ENCODE results near the gene WFIKKN2.

DNA sequence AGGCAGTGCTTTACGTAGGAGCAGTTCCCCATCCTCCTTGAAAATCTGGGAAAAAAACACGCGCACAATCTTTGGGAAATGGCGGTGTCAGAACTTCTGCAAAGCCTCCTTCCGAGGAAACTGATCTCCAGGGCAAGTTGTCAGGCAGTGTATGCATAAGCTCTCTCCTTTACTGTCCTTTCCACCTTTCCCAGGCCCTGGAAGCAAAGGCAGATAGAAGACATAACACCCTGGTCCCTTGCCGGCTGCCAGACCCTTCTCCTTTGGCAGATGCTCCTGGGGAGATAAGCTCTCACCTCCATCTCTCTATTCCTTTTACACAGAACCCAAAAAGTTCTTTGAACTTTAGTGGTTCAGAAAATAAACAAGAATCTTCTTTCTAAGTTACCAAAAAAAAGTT, 18.4 kb downstream of the WFIKKN2 start:
- TF ChIP-seq, protein P1, sequence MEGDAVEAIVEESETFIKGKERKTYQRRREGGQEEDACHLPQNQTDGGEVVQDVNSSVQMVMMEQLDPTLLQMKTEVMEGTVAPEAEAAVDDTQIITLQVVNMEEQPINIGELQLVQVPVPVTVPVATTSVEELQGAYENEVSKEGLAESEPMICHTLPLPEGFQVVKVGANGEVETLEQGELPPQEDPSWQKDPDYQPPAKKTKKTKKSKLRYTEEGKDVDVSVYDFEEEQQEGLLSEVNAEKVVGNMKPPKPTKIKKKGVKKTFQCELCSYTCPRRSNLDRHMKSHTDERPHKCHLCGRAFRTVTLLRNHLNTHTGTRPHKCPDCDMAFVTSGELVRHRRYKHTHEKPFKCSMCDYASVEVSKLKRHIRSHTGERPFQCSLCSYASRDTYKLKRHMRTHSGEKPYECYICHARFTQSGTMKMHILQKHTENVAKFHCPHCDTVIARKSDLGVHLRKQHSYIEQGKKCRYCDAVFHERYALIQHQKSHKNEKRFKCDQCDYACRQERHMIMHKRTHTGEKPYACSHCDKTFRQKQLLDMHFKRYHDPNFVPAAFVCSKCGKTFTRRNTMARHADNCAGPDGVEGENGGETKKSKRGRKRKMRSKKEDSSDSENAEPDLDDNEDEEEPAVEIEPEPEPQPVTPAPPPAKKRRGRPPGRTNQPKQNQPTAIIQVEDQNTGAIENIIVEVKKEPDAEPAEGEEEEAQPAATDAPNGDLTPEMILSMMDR (conservative IDR thresholded peaks at IDR 0.05; ENCODE audit: low read depth, low read length), result no peak
- TF ChIP-seq FOS (IDR thresholded peaks at IDR 0.05; ENCODE audit: low read depth, low read length) (no peak), POLR2A (IDR thresholded peaks at IDR 0.05; ENCODE audit: low read depth, low read length) (no peak)
- TF ChIP-seq, protein P2, sequence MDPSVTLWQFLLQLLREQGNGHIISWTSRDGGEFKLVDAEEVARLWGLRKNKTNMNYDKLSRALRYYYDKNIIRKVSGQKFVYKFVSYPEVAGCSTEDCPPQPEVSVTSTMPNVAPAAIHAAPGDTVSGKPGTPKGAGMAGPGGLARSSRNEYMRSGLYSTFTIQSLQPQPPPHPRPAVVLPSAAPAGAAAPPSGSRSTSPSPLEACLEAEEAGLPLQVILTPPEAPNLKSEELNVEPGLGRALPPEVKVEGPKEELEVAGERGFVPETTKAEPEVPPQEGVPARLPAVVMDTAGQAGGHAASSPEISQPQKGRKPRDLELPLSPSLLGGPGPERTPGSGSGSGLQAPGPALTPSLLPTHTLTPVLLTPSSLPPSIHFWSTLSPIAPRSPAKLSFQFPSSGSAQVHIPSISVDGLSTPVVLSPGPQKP (IDR thresholded peaks at IDR 0.05; ENCODE audit: borderline replicate concordance, low read depth, low read length), result no peak

Data from IMR-90 (cell line).